H9 (cell line): ENCODE data around the gene DCXR. TPM values are rescaled to one million over a fixed set of nuclear protein-coding genes. Genes with fewer than 3 reads are reported as not detected.

Experiments used
- DNase-seq: peaks from one replicate; pipeline ENCODE4 v3.0.0-alpha.2; 2017
- H2AFZ ChIP-seq: one replicate; pipeline ENCODE4 v1.6.1; 2013; ENCODE audit warnings: mild to moderate bottlenecking, low read length, control low read depth, moderate library complexity
- H2AK5ac ChIP-seq: 2 replicates; pipeline ENCODE4 v1.6.1; 2013; ENCODE audit warnings: low read length, control low read depth, mixed read lengths; ENCODE audit not compliant: insufficient read length
- H2BK120ac ChIP-seq: one replicate; pipeline ENCODE4 v1.6.1; 2013; ENCODE audit warnings: low read depth, mild to moderate bottlenecking, low read length, control low read depth, inconsistent platforms; ENCODE audit not compliant: poor library complexity, severe bottlenecking
- H2BK12ac ChIP-seq: 2 replicates; pipeline ENCODE4 v1.6.1; 2013; ENCODE audit warnings: low read length, control low read depth, mixed read lengths, low read depth; ENCODE audit not compliant: insufficient read length
- H2BK15ac ChIP-seq: 2 replicates; pipeline ENCODE4 v1.6.1; 2013; ENCODE audit warnings: low read depth, low read length, control low read depth
- H2BK20ac ChIP-seq: one replicate; pipeline ENCODE4 v1.6.1; 2013; ENCODE audit warnings: low read depth, mild to moderate bottlenecking, low read length, control low read depth, inconsistent platforms; ENCODE audit not compliant: poor library complexity, severe bottlenecking
- H2BK5ac ChIP-seq: 2 replicates; pipeline ENCODE4 v1.6.1; 2013; ENCODE audit warnings: low read length, control low read depth, mixed read lengths; ENCODE audit not compliant: insufficient read length
- H3K14ac ChIP-seq: 2 replicates; pipeline ENCODE4 v1.6.1; 2013; ENCODE audit warnings: low read length, control low read depth; ENCODE audit not compliant: insufficient read depth
- H3K18ac ChIP-seq: 2 replicates; pipeline ENCODE4 v1.6.1; 2013; ENCODE audit warnings: low read depth, mild to moderate bottlenecking, mixed read lengths, low read length, control low read depth; ENCODE audit not compliant: insufficient read length
- H3K23ac ChIP-seq: 2 replicates; pipeline ENCODE4 v1.6.1; 2013; ENCODE audit warnings: low read length, control low read depth, mixed read lengths, low read depth; ENCODE audit not compliant: insufficient read length
- H3K23me2 ChIP-seq: 2 replicates; pipeline ENCODE4 v1.6.1; 2013; ENCODE audit warnings: low read depth, mild to moderate bottlenecking, mixed read lengths, low read length, control low read depth; ENCODE audit not compliant: insufficient read length, poor library complexity, severe bottlenecking
- H3K27ac ChIP-seq: 2 replicates; pipeline ENCODE4 v1.5.1; 2013; ENCODE audit warnings: low read length, control low read depth, mixed read lengths, low read depth; ENCODE audit not compliant: insufficient read length
- H3K27me3 ChIP-seq: 2 replicates; pipeline ENCODE4 v1.6.1; 2013; ENCODE audit warnings: low read length, control low read depth, inconsistent platforms; ENCODE audit not compliant: insufficient read depth
- H3K4ac ChIP-seq: 2 replicates; pipeline ENCODE4 v1.6.1; 2013; ENCODE audit warnings: low read depth, mild to moderate bottlenecking, control low read depth, inconsistent platforms, low read length, moderate library complexity
- H3K4me1 ChIP-seq: 2 replicates; pipeline ENCODE4 v1.6.1; 2013; ENCODE audit warnings: low read length, control low read depth, inconsistent platforms; ENCODE audit not compliant: insufficient read depth
- H3K4me2 ChIP-seq: 2 replicates; pipeline ENCODE4 v1.6.1; 2013; ENCODE audit warnings: low read length, control low read depth, mixed read lengths; ENCODE audit not compliant: insufficient read length, insufficient read depth
- H3K56ac ChIP-seq: 2 replicates; pipeline ENCODE4 v1.6.1; 2013; ENCODE audit warnings: low read depth, mild to moderate bottlenecking, mixed read lengths, low read length, control low read depth; ENCODE audit not compliant: insufficient read length
- H3K79me1 ChIP-seq: 2 replicates; pipeline ENCODE4 v1.6.1; 2013; ENCODE audit warnings: low read depth, mild to moderate bottlenecking, moderate library complexity, low read length, control low read depth, inconsistent platforms; ENCODE audit not compliant: insufficient read depth, poor library complexity, severe bottlenecking
- H3K79me2 ChIP-seq: 2 replicates; pipeline ENCODE4 v1.6.1; 2013; ENCODE audit warnings: low read length, control low read depth, inconsistent platforms; ENCODE audit not compliant: insufficient read depth
- H3K9ac ChIP-seq: 2 replicates; pipeline ENCODE4 v1.6.1; 2013; ENCODE audit warnings: low read length, control low read depth, mixed read lengths; ENCODE audit not compliant: insufficient read length; ENCODE audit errors: extremely low read depth
- H3K9me3 ChIP-seq: one replicate; pipeline ENCODE4 v1.6.1; 2013; ENCODE audit warnings: low read depth, low read length, inconsistent platforms; ENCODE audit not compliant: control insufficient read depth
- H3T11ph ChIP-seq: one replicate; pipeline ENCODE4 v1.6.1; 2013; ENCODE audit warnings: mild to moderate bottlenecking, low read length, control low read depth, inconsistent platforms
- H4K20me1 ChIP-seq: one replicate; pipeline ENCODE4 v1.6.1; 2013; ENCODE audit not compliant: control insufficient read depth, insufficient read length, insufficient read depth
- H4K5ac ChIP-seq: 2 replicates; pipeline ENCODE4 v1.6.1; 2013; ENCODE audit warnings: low read depth, mild to moderate bottlenecking, mixed read lengths, low read length, control low read depth; ENCODE audit not compliant: insufficient read length
- H4K8ac ChIP-seq: replicated peaks from 2 replicates; pipeline ENCODE4 v1.6.1; 2013; ENCODE audit warnings: low read length, control low read depth, mixed read lengths, low read depth; ENCODE audit not compliant: insufficient read length
- H4K91ac ChIP-seq: 2 replicates; pipeline ENCODE4 v1.6.1; 2013; ENCODE audit warnings: low read depth, mild to moderate bottlenecking, moderate library complexity, mixed read lengths, low read length, control low read depth; ENCODE audit not compliant: insufficient read length
- H3K27ac Mint-ChIP-seq, 3 experiments: 2 replicates in 2 of 3; 3 replicates in 1 of 3; pipeline ENCODE4 v1.8.0; 2020 to 2021; ENCODE audit warnings: mixed read lengths in 3 of 3, mild to moderate bottlenecking in 1 of 3, moderate library complexity in 1 of 3
- H3K27me3 Mint-ChIP-seq: 2 replicates; pipeline ENCODE4 v1.8.0; 2021; ENCODE audit warnings: low read depth, mild to moderate bottlenecking, moderate library complexity, mixed read lengths
- H3K36me3 Mint-ChIP-seq, 3 experiments: 2 replicates in 2 of 3; 3 replicates in 1 of 3; pipeline ENCODE4 v1.8.0; 2020 to 2021; ENCODE audit warnings: low read depth in 3 of 3, mixed read lengths in 3 of 3; ENCODE audit not compliant: insufficient read depth in 1 of 3
- H3K4me1 Mint-ChIP-seq, 2 experiments: 2 replicates each; pipeline ENCODE4 v1.8.0; 2020; ENCODE audit warnings: mixed read lengths in 2 of 2
- H3K4me3 Mint-ChIP-seq, 2 experiments: 2 replicates in 1 of 2; 3 replicates in 1 of 2; pipeline ENCODE4 v1.8.0; 2020 to 2021; ENCODE audit warnings: mild to moderate bottlenecking in 2 of 2, mixed read lengths in 2 of 2, moderate library complexity in 1 of 2
- H3K9me3 Mint-ChIP-seq, 2 experiments: 2 replicates in 1 of 2; 3 replicates in 1 of 2; pipeline ENCODE4 v1.8.0; 2020; ENCODE audit warnings: mild to moderate bottlenecking in 2 of 2, mixed read lengths in 2 of 2, moderate library complexity in 1 of 2
- CTCF ChIP-seq: fragments of 200-600 bp; sonication (generic); conservative IDR thresholded peaks from 3 replicates; pipeline ENCODE4 v1.8.0; 2021; ENCODE audit warnings: antibody characterized with exemption, mild to moderate bottlenecking
- WGBS: extraction: QIAGEN DNeasy Blood & Tissue Kit; methylation state at CpG from one replicate; pipeline ENCODE4 v1.1.7; 2013; ENCODE audit warnings: missing lambda C conversion rate, low lambda C conversion rate, mixed read lengths; ENCODE audit not compliant: insufficient read length; ENCODE audit errors: extremely low coverage; 5-methylcytosine and 5-hydroxymethylcytosine counted together
- total RNA-seq: library from RNA; stranded (reverse); gene quantifications from 2 replicates; pipeline ENCODE4 v1.2.1, GENCODE V29; 2021

Gene DCXR
- total RNA-seq, 1 experiment from 2014 or later, result 93.6 TPM

DNA sequence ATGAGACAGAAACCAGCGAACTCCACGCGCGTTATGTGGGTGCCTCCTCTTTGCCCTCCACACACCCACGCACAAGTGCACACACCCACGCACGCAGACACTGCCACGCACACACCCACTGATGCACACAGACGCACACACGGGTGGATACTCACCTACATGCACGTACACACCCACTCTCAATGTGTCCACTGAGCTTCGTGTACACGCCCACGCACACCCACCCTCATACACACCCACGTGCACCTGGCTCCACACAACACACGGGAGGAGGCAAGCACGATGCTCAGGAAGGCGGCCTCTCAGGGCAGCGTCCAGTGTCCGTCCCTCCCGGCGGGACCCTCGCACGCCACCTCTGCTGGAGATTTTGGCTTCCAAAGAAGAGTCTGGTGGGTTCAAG lies 9.9 kb upstream of the DCXR start:
- H3K14ac ChIP-seq, result no peak overlapping the region
- H2BK12ac ChIP-seq, result no peak overlapping the region
- H3K27me3 Mint-ChIP-seq, result no peaks in the 10 kb centered on the region; the same call in 1 of the 2 replicates
- H3K23me2 ChIP-seq, result no peaks in the 10 kb centered on the region
- H2BK5ac ChIP-seq, result no peak overlapping the region
- H3K18ac ChIP-seq, result no peak overlapping the region
- H3K23ac ChIP-seq, result no peak overlapping the region
- no peak for DNase-seq
- H3K4me3 Mint-ChIP-seq, result no peak overlapping the region
- no peaks in the 10 kb centered on the region for H3K9me3 ChIP-seq
- H2BK20ac ChIP-seq, result no peak overlapping the region
- no peaks in the 10 kb centered on the region; a peak in 1 of 5 replicates for H3K9me3 Mint-ChIP-seq
- no peak overlapping the region for H4K91ac ChIP-seq
- peaks cover 9 to 17% of the 10 kb centered on the region in 2 experiments; a peak in 3 of 4 replicates for H3K4me1 Mint-ChIP-seq
- no peaks in the 10 kb centered on the region for H3K79me2 ChIP-seq
- no peak overlapping the region for H3K4ac ChIP-seq
- no peak overlapping the region for H3K9ac ChIP-seq
- H3K56ac ChIP-seq, result no peak overlapping the region
- H3K27me3 ChIP-seq, result no peaks in the 10 kb centered on the region
- H4K5ac ChIP-seq, result no peak overlapping the region
- H4K8ac ChIP-seq, result no peak overlapping the region
- WGBS, result no CpG with 5 or more reads among the region's 24 CpGs
- peaks cover 2% of the 10 kb centered on the region for H3K79me1 ChIP-seq
- H3K27ac ChIP-seq, result no peak overlapping the region
- H2AFZ ChIP-seq, result no peak overlapping the region
- no peak overlapping the region for H2BK120ac ChIP-seq
- TF ChIP-seq CTCF, result no peak
- H2BK15ac ChIP-seq, result no peak overlapping the region
- H3K4me2 ChIP-seq, result no peak overlapping the region
- H3T11ph ChIP-seq, result no peak overlapping the region
- H3K27ac Mint-ChIP-seq, result peak overlapping the region in 1 of 3 experiments; percentile 49; a peak in 1 of 7 replicates
- peaks cover 6 to 23% (median 21%) of the 10 kb centered on the region in 3 experiments; a peak in 6 of 7 replicates for H3K36me3 Mint-ChIP-seq
- H4K20me1 ChIP-seq, result no peaks in the 10 kb centered on the region
- H3K4me1 ChIP-seq, result no peaks in the 10 kb centered on the region; the same call in 1 of the 2 replicates
- H2AK5ac ChIP-seq, result no peak overlapping the region
